SH-SY5Y (cell line): ENCODE measurements around the gene NOX1.

Experiments
- GATA2 ChIP-seq: IDR thresholded peaks from 2 replicates; pipeline ENCODE4 v1.6.1; 2011; ENCODE audit warnings: mild to moderate bottlenecking, low read depth, low read length
- GATA3 ChIP-seq: IDR thresholded peaks from 2 replicates; pipeline ENCODE4 v1.6.1; 2011; ENCODE audit warnings: low read depth, mild to moderate bottlenecking, low read length, moderate library complexity

DNA sequence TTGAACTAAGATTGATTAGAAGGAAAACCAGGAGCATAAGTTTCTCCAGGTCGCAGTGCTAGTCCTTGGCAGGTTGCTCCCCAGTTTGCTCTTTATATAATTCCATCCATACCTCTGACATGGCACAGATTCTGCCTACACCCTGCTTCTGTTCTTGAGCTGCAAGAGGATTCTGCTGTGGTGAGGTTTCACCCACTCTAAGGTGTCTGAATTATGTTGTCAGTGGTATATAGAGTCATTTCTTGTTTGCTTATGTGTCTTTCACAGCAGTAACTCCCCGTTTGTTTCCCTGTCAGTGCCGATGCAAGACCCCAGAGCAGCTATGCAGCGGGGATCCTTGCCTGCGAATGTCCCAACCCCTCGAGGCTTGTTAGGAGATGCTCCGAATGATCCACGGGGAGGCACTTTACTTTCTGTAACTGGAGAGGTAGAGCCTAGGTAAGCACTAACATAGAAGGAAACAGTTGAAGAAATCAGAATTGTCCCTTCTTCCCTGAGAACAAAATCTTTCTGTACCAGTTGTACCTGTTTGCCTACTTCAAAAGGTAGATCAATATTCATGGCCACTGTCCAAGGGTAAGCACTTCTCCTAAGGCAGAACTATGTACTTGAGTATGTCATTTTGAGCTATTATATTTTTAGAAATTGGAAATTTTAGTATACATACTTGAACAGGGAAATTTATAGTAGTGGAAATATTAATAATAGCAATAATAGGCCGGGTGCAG, 42.8 kb downstream of the NOX1 start:
- TF ChIP-seq GATA2 (no peak), GATA3 (no peak)
